ENCODE results near the gene TTC3. TPM values are rescaled to one million over a fixed set of nuclear protein-coding genes. Genes with fewer than 3 reads are reported as not detected.

The TTC3 gene
- total and polyA plus RNA-seq, 2 of the 13 experiments (the other 11 are each of a cell fraction or from before 2014, with no cell fraction given), result 55.7 to 108 TPM

- TF ChIP-seq ARID3A (IDR thresholded peaks at IDR 0.05; ENCODE audit: low read depth, low read length) (peak; percentile 93), LCORL (IDR thresholded peaks at IDR 0.05) (no peak), LCORL (CRISPR knock-in tag; IDR thresholded peaks at IDR 0.05) (0 out of 2 replicates have a peak, but pooled peaks have one; percentile 22), SOX5 (CRISPR knock-in tag; IDR thresholded peaks at IDR 0.05; ENCODE audit: borderline replicate concordance) (peak; percentile 75; the same call in 1 of the 2 replicates), FOXP1 (IDR thresholded peaks at IDR 0.05) (no peak), FOXP1 (CRISPR knock-in tag; IDR thresholded peaks at IDR 0.05) (peak; percentile 59; the same call in 1 of the 2 replicates), YY1 (IDR thresholded peaks at IDR 0.05; ENCODE audit: insufficient read depth, insufficient replicate concordance, low read depth, low read length) (no peak), SETDB1 (CRISPR knock-in tag; IDR thresholded peaks at IDR 0.05; ENCODE audit: borderline replicate concordance) (no peak), BCL6 (CRISPR knock-in tag; IDR thresholded peaks at IDR 0.05) (0 out of 2 replicates have a peak, but pooled peaks have one; percentile 13), SNAI1 (CRISPR knock-in tag; IDR thresholded peaks at IDR 0.05; ENCODE audit: borderline replicate concordance) (no peak), ZNF234 (CRISPR knock-in tag; conservative IDR thresholded peaks at IDR 0.05) (no peak), TCF7 (IDR thresholded peaks at IDR 0.05; ENCODE audit: low read depth) (peak; percentile 55; the same call in 1 of the 2 replicates), MAFK (conservative IDR thresholded peaks at IDR 0.05 in 1 of 2, IDR thresholded peaks at IDR 0.05 in 1 of 2; ENCODE audit: low read length in 2 of 2) (peak; percentile 29 to 62; a peak in 2 of 4 replicates), CREM (IDR thresholded peaks at IDR 0.05) (peak; percentile 37; the same call in 1 of the 2 replicates), CREM (CRISPR knock-in tag; IDR thresholded peaks at IDR 0.05) (no peak), PHF21A (CRISPR knock-in tag; IDR thresholded peaks at IDR 0.05) (peak; percentile 33; the same call in 1 of the 2 replicates), MAFF (IDR thresholded peaks at IDR 0.05; ENCODE audit: low read depth, low read length) (peak; percentile 67), JUND (CRISPR knock-in tag; IDR thresholded peaks at IDR 0.05) (peak; percentile 79), FOXA3 (CRISPR knock-in tag; IDR thresholded peaks at IDR 0.05) (peak; percentile 79), NR2F6 (IDR thresholded peaks at IDR 0.05) (peak; percentile 55; the same call in 1 of the 2 replicates), NR2F6 (CRISPR knock-in tag; IDR thresholded peaks at IDR 0.05) (0 out of 2 replicates have a peak, but pooled peaks have one; percentile 16)
- TF ChIP-seq, protein P1, sequence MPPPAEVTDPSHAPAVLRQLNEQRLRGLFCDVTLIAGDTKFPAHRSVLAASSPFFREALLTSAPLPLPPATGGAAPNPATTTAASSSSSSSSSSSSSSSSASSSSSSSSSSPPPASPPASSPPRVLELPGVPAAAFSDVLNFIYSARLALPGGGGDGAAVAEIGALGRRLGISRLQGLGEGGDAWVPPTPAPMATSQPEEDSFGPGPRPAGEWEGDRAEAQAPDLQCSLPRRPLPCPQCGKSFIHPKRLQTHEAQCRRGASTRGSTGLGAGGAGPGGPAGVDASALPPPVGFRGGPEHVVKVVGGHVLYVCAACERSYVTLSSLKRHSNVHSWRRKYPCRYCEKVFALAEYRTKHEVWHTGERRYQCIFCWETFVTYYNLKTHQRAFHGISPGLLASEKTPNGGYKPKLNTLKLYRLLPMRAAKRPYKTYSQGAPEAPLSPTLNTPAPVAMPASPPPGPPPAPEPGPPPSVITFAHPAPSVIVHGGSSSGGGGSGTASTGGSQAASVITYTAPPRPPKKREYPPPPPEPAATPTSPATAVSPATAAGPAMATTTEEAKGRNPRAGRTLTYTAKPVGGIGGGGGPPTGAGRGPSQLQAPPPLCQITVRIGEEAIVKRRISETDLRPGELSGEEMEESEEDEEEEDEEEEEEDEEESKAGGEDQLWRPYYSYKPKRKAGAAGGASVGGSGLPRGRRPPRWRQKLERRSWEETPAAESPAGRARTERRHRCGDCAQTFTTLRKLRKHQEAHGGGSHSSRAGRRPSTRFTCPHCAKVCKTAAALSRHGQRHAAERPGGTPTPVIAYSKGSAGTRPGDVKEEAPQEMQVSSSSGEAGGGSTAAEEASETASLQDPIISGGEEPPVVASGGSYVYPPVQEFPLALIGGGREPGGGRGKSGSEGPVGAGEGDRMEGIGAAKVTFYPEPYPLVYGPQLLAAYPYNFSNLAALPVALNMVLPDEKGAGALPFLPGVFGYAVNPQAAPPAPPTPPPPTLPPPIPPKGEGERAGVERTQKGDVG (CRISPR knock-in tag; IDR thresholded peaks at IDR 0.05; ENCODE audit: borderline replicate concordance), result no peak
- TF ChIP-seq, protein P2, sequence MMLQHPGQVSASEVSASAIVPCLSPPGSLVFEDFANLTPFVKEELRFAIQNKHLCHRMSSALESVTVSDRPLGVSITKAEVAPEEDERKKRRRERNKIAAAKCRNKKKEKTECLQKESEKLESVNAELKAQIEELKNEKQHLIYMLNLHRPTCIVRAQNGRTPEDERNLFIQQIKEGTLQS (CRISPR knock-in tag; IDR thresholded peaks at IDR 0.05), result peak; percentile 64; the same call in 1 of the 2 replicates
- TF ChIP-seq, protein P3, sequence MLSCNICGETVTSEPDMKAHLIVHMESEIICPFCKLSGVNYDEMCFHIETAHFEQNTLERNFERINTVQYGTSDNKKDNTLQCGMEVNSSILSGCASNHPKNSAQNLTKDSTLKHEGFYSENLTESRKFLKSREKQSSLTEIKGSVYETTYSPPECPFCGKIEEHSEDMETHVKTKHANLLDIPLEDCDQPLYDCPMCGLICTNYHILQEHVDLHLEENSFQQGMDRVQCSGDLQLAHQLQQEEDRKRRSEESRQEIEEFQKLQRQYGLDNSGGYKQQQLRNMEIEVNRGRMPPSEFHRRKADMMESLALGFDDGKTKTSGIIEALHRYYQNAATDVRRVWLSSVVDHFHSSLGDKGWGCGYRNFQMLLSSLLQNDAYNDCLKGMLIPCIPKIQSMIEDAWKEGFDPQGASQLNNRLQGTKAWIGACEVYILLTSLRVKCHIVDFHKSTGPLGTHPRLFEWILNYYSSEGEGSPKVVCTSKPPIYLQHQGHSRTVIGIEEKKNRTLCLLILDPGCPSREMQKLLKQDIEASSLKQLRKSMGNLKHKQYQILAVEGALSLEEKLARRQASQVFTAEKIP (CRISPR knock-in tag; IDR thresholded peaks at IDR 0.05; ENCODE audit: borderline replicate concordance), result no peak
- TF ChIP-seq, protein P4, sequence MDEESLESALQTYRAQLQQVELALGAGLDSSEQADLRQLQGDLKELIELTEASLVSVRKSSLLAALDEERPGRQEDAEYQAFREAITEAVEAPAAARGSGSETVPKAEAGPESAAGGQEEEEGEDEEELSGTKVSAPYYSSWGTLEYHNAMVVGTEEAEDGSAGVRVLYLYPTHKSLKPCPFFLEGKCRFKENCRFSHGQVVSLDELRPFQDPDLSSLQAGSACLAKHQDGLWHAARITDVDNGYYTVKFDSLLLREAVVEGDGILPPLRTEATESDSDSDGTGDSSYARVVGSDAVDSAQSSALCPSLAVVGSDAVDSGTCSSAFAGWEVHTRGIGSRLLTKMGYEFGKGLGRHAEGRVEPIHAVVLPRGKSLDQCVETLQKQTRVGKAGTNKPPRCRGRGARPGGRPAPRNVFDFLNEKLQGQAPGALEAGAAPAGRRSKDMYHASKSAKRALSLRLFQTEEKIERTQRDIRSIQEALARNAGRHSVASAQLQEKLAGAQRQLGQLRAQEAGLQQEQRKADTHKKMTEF (CRISPR knock-in tag; IDR thresholded peaks at IDR 0.05), result peak; percentile 43; the same call in 1 of the 2 replicates
Observed at GRCh38 chr21:37117204-37117603, 44.1 kb downstream of the TTC3 start (continued).

All from HepG2 (cell line).